ENCODE measurements around the gene ADPRM.

Gene ADPRM, protein sequence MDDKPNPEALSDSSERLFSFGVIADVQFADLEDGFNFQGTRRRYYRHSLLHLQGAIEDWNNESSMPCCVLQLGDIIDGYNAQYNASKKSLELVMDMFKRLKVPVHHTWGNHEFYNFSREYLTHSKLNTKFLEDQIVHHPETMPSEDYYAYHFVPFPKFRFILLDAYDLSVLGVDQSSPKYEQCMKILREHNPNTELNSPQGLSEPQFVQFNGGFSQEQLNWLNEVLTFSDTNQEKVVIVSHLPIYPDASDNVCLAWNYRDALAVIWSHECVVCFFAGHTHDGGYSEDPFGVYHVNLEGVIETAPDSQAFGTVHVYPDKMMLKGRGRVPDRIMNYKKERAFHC

GRCh38 chr17:10697092-10698081, at the start of gene ADPRM, which contains the start of gene SCO1:
TSS of gene ADPRM (plus strand) at chr17:10697594. CDS start at chr17:10704927, 7,333 bp downstream.
TSS of gene SCO1 (minus strand) at chr17:10697533. CDS start at chr17:10697507, 26 bp downstream.
- TF ChIP-seq, protein P1, sequence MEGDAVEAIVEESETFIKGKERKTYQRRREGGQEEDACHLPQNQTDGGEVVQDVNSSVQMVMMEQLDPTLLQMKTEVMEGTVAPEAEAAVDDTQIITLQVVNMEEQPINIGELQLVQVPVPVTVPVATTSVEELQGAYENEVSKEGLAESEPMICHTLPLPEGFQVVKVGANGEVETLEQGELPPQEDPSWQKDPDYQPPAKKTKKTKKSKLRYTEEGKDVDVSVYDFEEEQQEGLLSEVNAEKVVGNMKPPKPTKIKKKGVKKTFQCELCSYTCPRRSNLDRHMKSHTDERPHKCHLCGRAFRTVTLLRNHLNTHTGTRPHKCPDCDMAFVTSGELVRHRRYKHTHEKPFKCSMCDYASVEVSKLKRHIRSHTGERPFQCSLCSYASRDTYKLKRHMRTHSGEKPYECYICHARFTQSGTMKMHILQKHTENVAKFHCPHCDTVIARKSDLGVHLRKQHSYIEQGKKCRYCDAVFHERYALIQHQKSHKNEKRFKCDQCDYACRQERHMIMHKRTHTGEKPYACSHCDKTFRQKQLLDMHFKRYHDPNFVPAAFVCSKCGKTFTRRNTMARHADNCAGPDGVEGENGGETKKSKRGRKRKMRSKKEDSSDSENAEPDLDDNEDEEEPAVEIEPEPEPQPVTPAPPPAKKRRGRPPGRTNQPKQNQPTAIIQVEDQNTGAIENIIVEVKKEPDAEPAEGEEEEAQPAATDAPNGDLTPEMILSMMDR (IDR thresholded peaks at IDR 0.05), result peak; percentile 35
- no peak for TF ChIP-seq ZFX (IDR thresholded peaks at IDR 0.05; ENCODE audit: borderline replicate concordance)
- peak within 1 kb of the TSS; percentile 64 for H3K27ac ChIP-seq

DNA sequence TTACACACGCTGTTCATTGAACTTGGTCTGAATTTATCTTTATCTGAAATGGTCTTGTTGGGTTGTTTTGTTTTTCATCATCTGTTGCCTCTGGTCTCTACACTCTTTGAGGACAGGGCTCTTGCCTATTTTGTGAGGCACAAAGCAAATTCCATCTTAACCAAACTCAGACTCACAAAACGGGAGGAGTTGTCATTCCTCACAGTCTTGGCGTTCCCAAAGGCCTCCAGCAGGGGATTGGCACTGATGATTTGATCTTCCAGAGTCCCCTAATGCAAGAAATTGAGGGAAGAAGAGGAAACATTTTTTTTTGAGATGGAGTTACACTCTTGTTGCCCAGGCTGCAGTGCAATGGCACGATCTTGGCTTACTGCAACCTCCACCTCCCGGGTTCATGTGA, 49.0 kb upstream of the ADPRM start:
- TF ChIP-seq ZFX (IDR thresholded peaks at IDR 0.05; ENCODE audit: borderline replicate concordance), result no peak
- TF ChIP-seq, protein P1 (IDR thresholded peaks at IDR 0.05), result no peak

DNA sequence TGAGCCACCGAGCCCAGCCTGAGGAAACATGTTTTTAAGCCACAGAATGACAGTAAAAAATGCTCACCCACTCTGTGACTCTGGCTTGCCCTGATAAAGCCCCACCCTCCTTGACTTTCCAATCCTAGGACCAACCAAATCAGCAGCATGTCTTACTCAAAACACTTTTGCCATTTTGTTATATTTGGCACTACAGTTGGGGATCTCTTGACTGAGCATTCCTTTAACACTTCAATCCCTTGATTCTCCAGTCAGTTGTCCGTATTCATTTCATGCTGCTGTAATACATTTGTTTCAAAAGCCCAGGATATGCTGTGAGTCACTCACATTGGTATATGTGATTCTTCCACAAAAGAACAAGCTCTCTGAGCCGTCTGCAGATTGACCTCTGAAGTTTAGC, 48.4 kb upstream of the ADPRM start:
- H3K27ac ChIP-seq, result no peak overlapping the region
- TF ChIP-seq ZFX (IDR thresholded peaks at IDR 0.05; ENCODE audit: borderline replicate concordance), result no peak
- TF ChIP-seq, protein P1 (IDR thresholded peaks at IDR 0.05), result no peak

More for the DNA sequence above, 49.0 kb upstream of the ADPRM start:
- no peak overlapping the region for H3K27ac ChIP-seq

GRCh38 chr17:10649602-10650001, 47.8 kb upstream of the ADPRM start:
- no peak overlapping the region for H3K27ac ChIP-seq
- TF ChIP-seq, protein P1 (IDR thresholded peaks at IDR 0.05), result no peak
- TF ChIP-seq ZFX (IDR thresholded peaks at IDR 0.05; ENCODE audit: borderline replicate concordance), result no peak

DNA sequence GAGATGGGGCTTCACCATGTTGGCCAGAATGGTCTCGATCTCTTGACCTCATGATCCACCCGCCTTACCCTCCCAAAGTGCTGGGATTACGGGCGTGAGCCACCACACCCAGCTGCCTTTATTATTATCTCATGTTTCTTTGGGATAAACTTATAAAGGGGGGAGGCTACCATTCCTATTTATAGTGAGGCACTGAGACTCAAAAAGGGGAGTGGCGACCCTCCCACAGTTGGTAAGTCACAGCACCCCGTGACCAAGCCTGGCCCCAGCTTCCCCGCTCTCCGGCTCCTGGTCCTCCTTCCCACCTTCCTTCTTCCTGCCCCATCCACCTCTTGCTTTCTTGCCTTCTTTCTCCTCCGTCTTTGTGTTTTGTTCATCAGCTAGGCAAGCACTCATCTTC, 45.5 kb upstream of the ADPRM start:
- no peak for TF ChIP-seq ZFX (IDR thresholded peaks at IDR 0.05; ENCODE audit: borderline replicate concordance)
- TF ChIP-seq, protein P1 (IDR thresholded peaks at IDR 0.05), result no peak
- H3K27ac ChIP-seq, result no peak overlapping the region

- TF ChIP-seq, protein P1 (IDR thresholded peaks at IDR 0.05), result no peak
- TF ChIP-seq ZFX (IDR thresholded peaks at IDR 0.05; ENCODE audit: borderline replicate concordance), result no peak
- no peak overlapping the region for H3K27ac ChIP-seq
These were observed 44.3 kb upstream of the ADPRM start for GRCh38 chr17:10652984-10653659.
